K562 (cell line): Measurements from ENCODE around the gene NBEAL1. TPM values are rescaled to one million over a fixed set of nuclear protein-coding genes. Genes with fewer than 3 reads are reported as not detected.

ENCODE experiments used
- ARID4B ChIP-seq: sonication (generic); formaldehyde crosslinking; IDR thresholded peaks from 2 replicates; pipeline ENCODE4 v1.8.0; 2022; ENCODE audit warnings: mild to moderate bottlenecking, missing genetic modification reagents
- C11orf30 ChIP-seq: fragments of 450-650 bp; IDR thresholded peaks from 2 replicates; pipeline ENCODE4 v1.6.1; 2016; ENCODE audit warnings: low read depth, mild to moderate bottlenecking
- CHD4 ChIP-seq: fragments of 200-600 bp; sonication (generic); IDR thresholded peaks from 3 replicates; pipeline ENCODE4 v1.6.1; 2012; ENCODE audit warnings: low read depth, mild to moderate bottlenecking, mixed read lengths, low read length, inconsistent platforms; ENCODE audit not compliant: insufficient read depth, insufficient replicate concordance, poor library complexity, severe bottlenecking
- DACH1 ChIP-seq: fragments of 450-650 bp; IDR thresholded peaks from 2 replicates; pipeline ENCODE4 v1.6.1; 2018; ENCODE audit not compliant: partially characterized antibody
- FIP1L1 ChIP-seq: fragments of 200-400 bp; formaldehyde crosslinking; IDR thresholded peaks from 2 replicates; pipeline ENCODE4 v1.6.1; 2018; ENCODE audit warnings: mild to moderate bottlenecking, low read depth, low read length; ENCODE audit not compliant: poor library complexity, severe bottlenecking
- GATAD2A ChIP-seq: fragments of 450-650 bp; IDR thresholded peaks from 2 replicates; pipeline ENCODE4 v1.6.1; 2017
- HNRNPUL1 ChIP-seq: fragments of 200-400 bp; formaldehyde crosslinking; IDR thresholded peaks from 2 replicates; pipeline ENCODE4 v1.6.1; 2017; ENCODE audit warnings: low read length
- JUND ChIP-seq, 2 experiments: IDR thresholded peaks; 2 replicates in 1 of 2; 3 replicates in 1 of 2; pipeline ENCODE4 v1.6.1; 2011; ENCODE audit warnings: borderline replicate concordance in 2 of 2, low read depth in 2 of 2, low read length in 2 of 2, improper control_type of control experiment in 1 of 2, missing biosample characterization in 1 of 2, missing genetic modification characterization in 1 of 2, missing genetic modification reagents in 1 of 2
- MEF2D ChIP-seq: conservative IDR thresholded peaks from 2 replicates; pipeline ENCODE4 v1.6.1; 2016; ENCODE audit warnings: low read depth, missing genetic modification characterization, missing compliant biosample characterization
- NEUROD1 ChIP-seq: fragments of 150-350 bp; IDR thresholded peaks from 2 replicates; pipeline ENCODE4 v1.6.1; 2014; ENCODE audit warnings: borderline replicate concordance, low read length, low read depth; ENCODE audit not compliant: partially characterized antibody
- PHF8 ChIP-seq: fragments of 200-600 bp; sonication (generic); IDR thresholded peaks from 2 replicates; pipeline ENCODE4 v1.6.1; 2012; ENCODE audit warnings: mixed run types, mild to moderate bottlenecking, inconsistent platforms, low read length, moderate library complexity, borderline replicate concordance
- SAFB2 ChIP-seq: fragments of 200-400 bp; formaldehyde crosslinking; IDR thresholded peaks from 2 replicates; pipeline ENCODE4 v1.6.1; 2018; ENCODE audit warnings: borderline replicate concordance, low read length, low read depth, moderate library complexity; ENCODE audit not compliant: severe bottlenecking
- SMAD2 ChIP-seq: fragments of 150-350 bp; IDR thresholded peaks from 2 replicates; pipeline ENCODE4 v1.6.1; 2014; ENCODE audit warnings: low read depth, mild to moderate bottlenecking, low read length
- ZBTB17 ChIP-seq: fragments of 450-650 bp; formaldehyde crosslinking; IDR thresholded peaks from 2 replicates; pipeline ENCODE4 v1.4.0; 2020; ENCODE audit warnings: mild to moderate bottlenecking
- ZNF224 ChIP-seq: sonication (generic); formaldehyde crosslinking; IDR thresholded peaks from 2 replicates; pipeline ENCODE4 v1.8.0; 2022; ENCODE audit warnings: mild to moderate bottlenecking, missing genetic modification reagents
- ZNF23 ChIP-seq: fragments of 250-450 bp; sonication (Bioruptor Pico); IDR thresholded peaks from 2 replicates; pipeline ENCODE4 v1.4.0; 2020; ENCODE audit warnings: mild to moderate bottlenecking
- polyA plus RNA-seq, 8 experiments: library from polyadenylated mRNA; depleted of rRNA in 4 of 8; stranded (reverse) in 5 of 8; unstranded in 3 of 8; fragments of >200 nt; fragmentation: Nextera tagmentation in 2 of 8; fragmentation: Illumina TruSeq in 1 of 8; extraction: Ambion mirVana in 2 of 8; extraction: Trizol in 1 of 8; gene quantifications; 2 replicates each; pipeline versions ENCODE4 v1.2.1 to v1.2.3, GENCODE V29; 2011 to 2014; ENCODE audit warnings: inconsistent platforms in 1 of 8, missing spikeins in 1 of 8
- total RNA-seq, 7 experiments: library from RNA; depleted of rRNA in 6 of 7; stranded (reverse); fragments of >200 nt in 6 of 7; fragmentation: Illumina TruSeq in 2 of 7; extraction: Trizol in 2 of 7; gene quantifications; 2 replicates each; pipeline versions ENCODE4 v1.2.1 to v1.2.3, GENCODE V29; 2011 to 2021; ENCODE audit warnings: low replicate concordance in 1 of 7
- TF ChIP-seq, protein P1 (sequence below): fragments of 450-650 bp; IDR thresholded peaks from 2 replicates; pipeline ENCODE4 v1.6.1; 2016; ENCODE audit warnings: antibody characterized with exemption
- TF ChIP-seq, protein P2 (sequence below): fragments of 450-650 bp; IDR thresholded peaks from 2 replicates; pipeline ENCODE4 v1.6.1; 2018; ENCODE audit warnings: mild to moderate bottlenecking, low read depth; ENCODE audit not compliant: partially characterized antibody
- TF ChIP-seq, protein P3 (sequence below): fragments of 450-650 bp; formaldehyde crosslinking; IDR thresholded peaks from 2 replicates; pipeline ENCODE4 v1.4.0; 2020; ENCODE audit warnings: mild to moderate bottlenecking

The NBEAL1 gene
- total and polyA plus RNA-seq, 9 of the 15 experiments (the other 6 are each of a cell fraction or from before 2014, with no cell fraction given): 2.1 to 13.5 (median 7.3) TPM

- TF ChIP-seq, protein P1, sequence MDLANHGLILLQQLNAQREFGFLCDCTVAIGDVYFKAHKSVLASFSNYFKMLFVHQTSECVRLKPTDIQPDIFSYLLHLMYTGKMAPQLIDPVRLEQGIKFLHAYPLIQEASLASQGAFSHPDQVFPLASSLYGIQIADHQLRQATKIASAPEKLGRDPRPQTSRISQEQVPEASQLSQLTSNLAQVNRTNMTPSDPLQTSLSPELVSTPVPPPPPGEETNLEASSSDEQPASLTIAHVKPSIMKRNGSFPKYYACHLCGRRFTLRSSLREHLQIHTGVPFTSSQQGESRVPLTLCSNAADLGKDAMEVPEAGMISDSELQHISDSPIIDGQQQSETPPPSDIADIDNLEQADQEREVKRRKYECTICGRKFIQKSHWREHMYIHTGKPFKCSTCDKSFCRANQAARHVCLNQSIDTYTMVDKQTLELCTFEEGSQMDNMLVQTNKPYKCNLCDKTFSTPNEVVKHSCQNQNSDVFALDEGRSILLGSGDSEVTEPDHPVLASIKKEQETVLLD: no peak
- TF ChIP-seq HNRNPUL1 (no peak), JUND (IDR thresholded peaks at IDR 0.05; ENCODE audit: borderline replicate concordance, low read depth, low read length) (peak; percentile 87), JUND (tag; IDR thresholded peaks at IDR 0.05; ENCODE audit: borderline replicate concordance, low read depth, low read length) (peak; percentile 80; the same call in 1 of the 3 replicates), GATAD2A (no peak), MEF2D (tag) (peak; percentile 51; the same call in 1 of the 2 replicates), FIP1L1 (no peak), ARID4B (CRISPR knock-in tag) (peak; percentile 34; the same call in 1 of the 2 replicates), ZNF23 (no peak), C11orf30 (peak; percentile 96), PHF8 (no peak; the same call in 1 of the 2 replicates), NEUROD1 (no peak), CHD4 (no peak), DACH1 (peak; percentile 59), ZBTB17 (CRISPR knock-in tag) (no peak), SAFB2 (no peak), SMAD2 (no peak), ZNF224 (no peak)
- TF ChIP-seq, protein P2, sequence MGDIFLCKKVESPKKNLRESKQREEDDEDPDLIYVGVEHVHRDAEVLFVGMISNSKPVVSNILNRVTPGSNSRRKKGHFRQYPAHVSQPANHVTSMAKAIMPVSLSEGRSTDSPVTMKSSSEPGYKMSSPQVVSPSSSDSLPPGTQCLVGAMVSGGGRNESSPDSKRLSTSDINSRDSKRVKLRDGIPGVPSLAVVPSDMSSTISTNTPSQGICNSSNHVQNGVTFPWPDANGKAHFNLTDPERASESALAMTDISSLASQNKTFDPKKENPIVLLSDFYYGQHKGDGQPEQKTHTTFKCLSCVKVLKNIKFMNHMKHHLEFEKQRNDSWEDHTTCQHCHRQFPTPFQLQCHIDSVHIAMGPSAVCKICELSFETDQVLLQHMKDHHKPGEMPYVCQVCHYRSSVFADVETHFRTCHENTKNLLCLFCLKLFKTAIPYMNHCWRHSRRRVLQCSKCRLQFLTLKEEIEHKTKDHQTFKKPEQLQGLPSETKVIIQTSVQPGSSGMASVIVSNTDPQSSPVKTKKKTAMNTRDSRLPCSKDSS: no peak
- TF ChIP-seq, protein P3, sequence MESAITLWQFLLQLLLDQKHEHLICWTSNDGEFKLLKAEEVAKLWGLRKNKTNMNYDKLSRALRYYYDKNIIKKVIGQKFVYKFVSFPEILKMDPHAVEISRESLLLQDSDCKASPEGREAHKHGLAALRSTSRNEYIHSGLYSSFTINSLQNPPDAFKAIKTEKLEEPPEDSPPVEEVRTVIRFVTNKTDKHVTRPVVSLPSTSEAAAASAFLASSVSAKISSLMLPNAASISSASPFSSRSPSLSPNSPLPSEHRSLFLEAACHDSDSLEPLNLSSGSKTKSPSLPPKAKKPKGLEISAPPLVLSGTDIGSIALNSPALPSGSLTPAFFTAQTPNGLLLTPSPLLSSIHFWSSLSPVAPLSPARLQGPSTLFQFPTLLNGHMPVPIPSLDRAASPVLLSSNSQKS: no peak
Measured at GRCh38 chr2:202965810-202966460, 48.7 kb upstream of the NBEAL1 start (continued).
